GM12801 (cell line): Measurements from ENCODE around the gene MGRN1.

Source experiments
- CTCF ChIP-seq: IDR thresholded peaks from one replicate; pipeline ENCODE4 v1.5.1; 2011; ENCODE audit warnings: control low read depth; ENCODE audit not compliant: insufficient read length; ENCODE audit errors: extremely low read depth

The MGRN1 gene

GRCh38 chr16:4685776-4686496, 61.3 kb downstream of the MGRN1 start:
- TF ChIP-seq CTCF, result no peak

- no peak for TF ChIP-seq CTCF
These were observed 62.0 kb downstream of the MGRN1 start for GRCh38 chr16:4686497-4687210.

GRCh38 chr16:4687416-4687815, 62.8 kb downstream of the MGRN1 start:
- TF ChIP-seq CTCF, result no peak

GRCh38 chr16:4687946-4688673, 63.5 kb downstream of the MGRN1 start:
- TF ChIP-seq CTCF, result no peak

- TF ChIP-seq CTCF, result no peak
These were observed 64.0 kb downstream of the MGRN1 start for GRCh38 chr16:4688674-4689045.

- no peak for TF ChIP-seq CTCF
These were observed 64.6 kb downstream of the MGRN1 start for GRCh38 chr16:4689091-4689671.
